ENCODE measurements around the gene ITPRID2.

- TF ChIP-seq ARHGAP35 (CRISPR knock-in tag; IDR thresholded peaks at IDR 0.05; ENCODE audit: borderline replicate concordance) (no peak), ZIK1 (CRISPR knock-in tag; IDR thresholded peaks at IDR 0.05; ENCODE audit: borderline replicate concordance, low read depth) (no peak), ZKSCAN8 (CRISPR knock-in tag; IDR thresholded peaks at IDR 0.05; ENCODE audit: borderline replicate concordance) (no peak)
Observed at GRCh38 chr2:181910028-181910831, 18.7 kb downstream of the ITPRID2 start.
